ENCODE data around the gene DIRAS1.

DIRAS1 gene

GRCh38 chr19:2754659-2755447 lies 33.7 kb upstream of the DIRAS1 start:
- DNase-seq = no peak

DNA sequence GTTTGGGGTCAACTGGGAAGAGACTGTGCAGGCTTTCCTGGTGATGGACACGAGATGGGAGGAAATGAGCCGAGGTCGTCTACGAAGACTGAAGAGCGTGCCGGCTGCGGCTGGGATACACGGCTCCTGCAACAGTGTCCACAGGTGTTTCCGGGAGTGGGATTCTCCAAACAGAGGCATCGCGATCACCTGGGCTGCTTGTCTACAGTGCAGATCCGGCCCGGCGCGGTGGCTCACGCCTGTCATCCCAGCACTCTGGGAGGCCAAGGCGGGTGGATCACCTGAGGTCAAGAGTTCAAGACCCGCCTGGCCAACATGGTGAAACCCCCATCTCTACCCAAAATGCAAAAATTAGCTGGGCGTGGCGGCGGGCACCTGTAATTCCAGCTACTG lies 30.3 kb upstream of the DIRAS1 start:
- no peak for DNase-seq

GRCh38 chr19:2750808-2751437 lies 29.8 kb upstream of the DIRAS1 start:
- no peak for DNase-seq

GRCh38 chr19:2747349-2747748 lies 26.2 kb upstream of the DIRAS1 start:
- no peak for DNase-seq

GRCh38 chr19:2744113-2744512 lies 22.9 kb upstream of the DIRAS1 start:
- no peak for DNase-seq

GRCh38 chr19:2743099-2743498 lies 21.9 kb upstream of the DIRAS1 start:
- no peak for DNase-seq

- peak; percentile 56 for DNase-seq
Observed at GRCh38 chr19:2740314-2740656, 19.1 kb upstream of the DIRAS1 start.

DNA sequence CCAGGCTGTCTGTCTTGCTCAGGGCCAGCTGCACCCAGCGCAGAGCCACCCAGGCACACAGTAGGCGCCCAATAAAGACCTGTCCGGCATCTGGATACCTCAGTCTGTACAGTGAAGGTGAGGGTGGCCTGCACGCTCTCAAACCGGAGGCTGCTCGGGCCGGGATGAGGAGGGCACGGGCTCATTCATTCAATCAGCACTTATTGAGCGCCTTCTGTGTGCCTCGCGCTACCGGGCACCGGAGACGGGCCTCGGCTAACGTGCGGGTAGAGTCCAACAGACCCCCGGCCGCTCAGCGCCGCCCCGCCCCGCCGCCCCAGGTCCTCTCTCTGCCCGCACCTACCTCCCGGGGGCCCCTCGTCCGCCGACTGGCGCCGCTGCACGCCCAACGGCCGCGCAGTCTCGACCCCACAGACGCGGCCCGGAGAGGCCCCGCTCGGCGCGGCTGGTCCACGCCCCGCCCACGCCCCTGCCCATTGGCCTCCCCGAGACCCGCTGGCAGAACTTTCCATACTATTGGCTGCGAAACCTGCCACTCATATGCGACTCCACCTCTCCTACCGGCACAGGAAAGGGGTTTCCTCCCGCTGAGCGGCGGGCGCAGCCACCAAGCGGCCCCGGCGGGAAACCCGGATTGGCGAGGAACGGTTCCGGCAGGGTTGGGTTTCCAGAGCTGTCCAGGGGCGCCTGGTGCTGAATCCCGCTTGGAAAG lies 18.6 kb upstream of the DIRAS1 start, which contains the start of gene SLC39A3:
Gene SLC39A3 (minus strand): TSS at position 416 of the 712 bp plus-strand sequence. CDS start 2,760 bp downstream, outside the sequence.
- DNase-seq = peak; percentile 94

DNA sequence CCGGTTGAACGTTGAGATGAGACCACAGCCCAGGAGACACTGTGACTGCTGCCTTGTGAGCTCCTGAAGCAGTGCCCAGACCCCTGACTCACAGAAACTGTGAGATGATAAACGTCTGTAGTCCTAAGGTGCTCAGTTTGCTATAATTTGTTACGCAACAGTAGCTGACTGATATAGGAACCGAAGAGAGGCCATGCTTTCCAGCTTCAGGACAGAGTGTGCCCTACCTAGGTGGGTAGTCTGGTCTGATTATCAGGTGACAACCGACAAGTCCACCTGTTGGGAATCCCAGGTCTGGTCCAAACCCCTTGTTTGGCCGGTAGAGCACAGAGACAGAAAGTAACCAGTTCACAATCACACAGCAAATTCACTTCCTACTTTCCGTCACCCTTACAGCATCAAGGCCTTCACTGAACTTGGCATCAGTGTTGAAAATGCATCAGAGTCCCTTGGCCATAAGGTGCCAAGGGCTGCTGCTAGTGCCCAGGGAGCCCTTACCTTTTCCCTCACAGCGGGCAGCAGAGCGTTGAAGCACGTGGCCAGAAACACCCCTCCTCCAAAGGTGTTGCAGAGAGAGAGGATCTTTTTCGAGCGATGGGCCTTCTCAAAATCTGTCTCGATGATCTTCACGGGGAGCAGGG lies 15.5 kb upstream of the DIRAS1 start:
- no peak for DNase-seq

GRCh38 chr19:2735374-2735773 lies 14.2 kb upstream of the DIRAS1 start:
- DNase-seq = no peak

DNA sequence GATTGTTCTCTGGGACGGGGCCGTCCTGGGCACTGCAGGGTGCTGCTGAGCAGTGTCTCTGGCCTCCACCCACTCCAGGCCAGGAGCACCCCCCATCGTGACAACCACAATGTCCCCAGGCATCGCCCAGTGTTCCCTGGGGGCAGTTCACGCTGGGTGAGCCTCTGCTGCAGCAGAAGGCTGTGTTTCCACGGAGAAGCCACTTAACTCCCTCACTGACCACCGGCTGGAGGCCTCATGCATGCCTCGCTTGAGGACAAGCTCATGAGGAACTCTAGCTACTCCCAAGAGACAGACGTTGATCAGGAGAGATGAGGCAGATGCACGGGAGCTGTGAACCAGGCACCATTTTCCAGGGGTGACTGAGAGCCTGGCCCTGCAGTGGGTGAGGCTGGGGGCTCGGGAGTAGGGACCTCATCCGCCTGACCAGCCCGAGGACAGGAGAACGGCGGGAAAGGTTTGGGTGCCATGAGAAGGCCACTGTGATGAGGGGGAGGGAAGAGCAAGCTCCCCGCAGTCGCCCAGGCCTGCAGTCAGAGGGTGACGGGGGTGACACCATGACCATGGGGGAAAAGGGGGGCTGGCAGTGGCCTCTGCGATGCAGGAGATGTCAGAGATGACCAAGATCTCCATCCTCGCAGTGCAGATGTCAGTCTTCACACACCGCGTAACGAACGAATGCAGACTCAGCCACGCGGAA lies 13.6 kb upstream of the DIRAS1 start:
- no peak for DNase-seq

- no peak for DNase-seq
Observed at GRCh38 chr19:2733930-2734588, 12.9 kb upstream of the DIRAS1 start.

DNA sequence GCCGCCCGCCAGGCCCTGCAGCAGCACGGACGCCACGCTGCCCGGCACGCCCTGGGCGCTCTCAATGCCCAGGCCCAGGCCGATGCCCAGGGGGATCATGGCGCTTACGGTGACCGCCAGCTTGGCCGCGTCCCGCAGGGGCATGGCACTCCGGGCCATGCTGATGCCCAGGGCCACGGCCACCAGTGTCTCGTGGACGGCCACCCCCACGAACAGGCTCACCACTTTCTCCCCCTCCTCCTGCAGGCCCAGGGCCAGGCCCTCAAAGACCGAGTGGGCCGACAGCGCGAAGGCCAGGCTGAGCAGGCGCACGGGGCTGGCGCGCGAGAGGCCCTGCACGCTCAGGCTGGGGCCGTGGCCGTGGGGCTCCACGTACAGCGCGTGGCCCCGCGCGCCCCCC lies 11.7 kb upstream of the DIRAS1 start:
- DNase-seq = no peak

GRCh38 chr19:2732157-2732725 lies 11.1 kb upstream of the DIRAS1 start:
- DNase-seq = no peak

- no peak for DNase-seq
Observed at GRCh38 chr19:2731181-2731995, 10.2 kb upstream of the DIRAS1 start.

- no peak for DNase-seq
Observed at GRCh38 chr19:2729943-2730818, 9.0 kb upstream of the DIRAS1 start.

- DNase-seq = no peak
Observed at GRCh38 chr19:2728783-2729387, 7.7 kb upstream of the DIRAS1 start.

- DNase-seq = no peak
Observed at GRCh38 chr19:2727640-2727944, 6.4 kb upstream of the DIRAS1 start.

DNA sequence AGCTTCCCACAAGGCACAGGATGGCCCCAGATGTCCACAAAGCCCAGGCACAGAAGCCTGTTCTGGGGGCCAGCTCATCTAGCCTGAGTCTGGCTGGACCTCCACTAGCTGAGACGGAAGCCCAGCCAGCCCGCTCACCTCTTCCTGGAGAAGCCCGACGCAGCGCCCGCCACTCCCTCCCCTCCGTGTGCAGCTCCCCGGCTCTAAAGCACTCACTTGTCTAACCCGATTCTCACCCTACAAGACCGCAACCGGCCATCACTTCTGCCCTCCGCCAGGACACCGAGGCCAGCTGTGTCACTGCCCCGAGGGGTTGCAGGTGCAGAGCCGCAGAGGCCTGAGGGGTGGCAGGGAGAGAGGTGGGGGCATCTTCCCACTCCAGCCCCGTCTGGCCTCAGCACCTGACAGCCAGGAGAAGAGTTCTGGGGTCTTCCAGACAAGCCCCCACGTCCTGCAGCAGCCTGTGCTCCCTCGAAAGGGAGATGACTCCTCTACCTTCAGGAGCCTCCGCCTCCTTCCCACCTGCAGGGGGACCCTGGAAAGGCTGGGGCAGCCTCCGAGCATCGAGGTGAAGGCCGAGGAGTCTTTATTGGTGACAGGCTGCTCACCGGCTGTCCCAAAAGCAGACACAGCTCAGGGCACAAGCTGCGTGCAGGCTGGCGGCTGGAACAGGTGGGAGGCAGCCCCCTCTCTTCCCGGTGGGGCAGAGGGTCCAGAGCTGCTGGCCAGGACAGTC lies 5.9 kb upstream of the DIRAS1 start:
- DNase-seq = no peak

Measured in DMS79 treated with DMSO at 0.1 percent for 48 hours (cell line).